SK-N-MC (cell line): Measurements from ENCODE around the gene BEGAIN.
"Not testable (repeated sequence)": the region's sequence is repeated elsewhere in the genome, so short reads cannot be mapped to it uniquely, and the experiment has no call there.

Source experiments
- DNase-seq: peaks from one replicate; pipeline ENCODE4 v3.0.0-alpha.2; 2011; ENCODE audit warnings: low read depth, low spot score
- H3K27ac ChIP-seq: fragments of 200-600 bp; sonication (generic); 2 replicates; pipeline ENCODE4 v1.5.1; 2016; ENCODE audit warnings: mixed run types
- H3K36me3 ChIP-seq: fragments of 200-600 bp; sonication (generic); 2 replicates; pipeline ENCODE4 v1.6.1; 2017; ENCODE audit warnings: antibody characterized with exemption, low read length, mixed read lengths; ENCODE audit not compliant: insufficient read depth
- H3K4me3 ChIP-seq: fragments of 200-600 bp; sonication (generic); 2 replicates; pipeline ENCODE4 v1.5.1; 2016
- H3K9ac ChIP-seq: fragments of 200-600 bp; sonication (generic); 2 replicates; pipeline ENCODE4 v1.8.0; 2017; ENCODE audit warnings: mixed run types, mixed read lengths; ENCODE audit not compliant: insufficient read length
- H3K9me3 ChIP-seq: fragments of 200-600 bp; sonication (generic); 2 replicates; pipeline ENCODE4 v1.6.1; 2017; ENCODE audit warnings: low read depth, mild to moderate bottlenecking, antibody characterized with exemption, low read length, moderate library complexity, mixed read lengths
- EZH2 ChIP-seq: fragments of 200-600 bp; sonication (generic); IDR thresholded peaks from one replicate; pipeline ENCODE4 v1.6.1; 2017; ENCODE audit warnings: antibody characterized with exemption
- FOXP2 ChIP-seq: optimal IDR thresholded peaks from 2 replicates; pipeline ENCODE3; 2011; ENCODE audit warnings: mild to moderate bottlenecking, moderate library complexity; ENCODE audit not compliant: insufficient read depth; ENCODE audit errors: extremely low read length, control extremely low read depth
- POLR2AphosphoS5 ChIP-seq: IDR thresholded peaks from 2 replicates; pipeline ENCODE4 v1.6.1; 2012; ENCODE audit warnings: mild to moderate bottlenecking, low read depth, low read length, borderline replicate concordance

Gene BEGAIN

GRCh38 chr14:100523843-100524169 lies 63.4 kb downstream of the BEGAIN start:
- Histone ChIP-seq H3K36me3 (no peaks in the 10 kb centered on the region), H3K9ac (no peak overlapping the region), H3K9me3 (no peaks in the 10 kb centered on the region), H3K27ac (no peak overlapping the region), H3K4me3 (no peak overlapping the region)
- no peak for TF ChIP-seq EZH2
- no peak for TF ChIP-seq POLR2AphosphoS5
- TF ChIP-seq FOXP2, result no peak
- DNase-seq, result no peak

GRCh38 chr14:100523131-100523842 lies 63.9 kb downstream of the BEGAIN start:
- Histone ChIP-seq H3K9ac (no peak overlapping the region), H3K27ac (no peak overlapping the region)
- DNase-seq, result no peak

GRCh38 chr14:100522616-100523099 lies 64.6 kb downstream of the BEGAIN start:
- TF ChIP-seq EZH2 (no peak), POLR2AphosphoS5 (no peak), FOXP2 (no peak)
- DNase-seq, result no peak
- Histone ChIP-seq H3K9me3 (no peaks in the 10 kb centered on the region), H3K9ac (no peak overlapping the region), H3K4me3 (no peak overlapping the region), H3K36me3 (no peaks in the 10 kb centered on the region), H3K27ac (no peak overlapping the region)

More at GRCh38 chr14:100523131-100523842, 63.9 kb downstream of the BEGAIN start:
- no peaks in the 10 kb centered on the region for H3K9me3 ChIP-seq
- no peak overlapping the region for H3K4me3 ChIP-seq
- H3K36me3 ChIP-seq, result no peaks in the 10 kb centered on the region
- no peak for TF ChIP-seq EZH2
- TF ChIP-seq FOXP2, result no peak
- no peak for TF ChIP-seq POLR2AphosphoS5

- not testable (repeated sequence) for H3K4me3 ChIP-seq, H3K9ac ChIP-seq, H3K9me3 ChIP-seq, H3K36me3 ChIP-seq, DNase-seq, H3K27ac ChIP-seq
These were observed 81.2 kb downstream of the BEGAIN start for GRCh38 chr14:100506053-100506452.

- no peaks in the 10 kb centered on the region for H3K9me3 ChIP-seq
- no peak overlapping the region for H3K27ac ChIP-seq
- H3K4me3 ChIP-seq, result no peak overlapping the region
- H3K9ac ChIP-seq, result no peak overlapping the region
- H3K36me3 ChIP-seq, result no peaks in the 10 kb centered on the region
- no peak for TF ChIP-seq EZH2
- no peak for TF ChIP-seq POLR2AphosphoS5
- no peak for TF ChIP-seq FOXP2
- no peak for DNase-seq
These were observed 82.7 kb downstream of the BEGAIN start for GRCh38 chr14:100504372-100505078.

- DNase-seq, result no peak
- Histone ChIP-seq H3K9me3 (no peaks in the 10 kb centered on the region), H3K36me3 (no peaks in the 10 kb centered on the region), H3K4me3 (no peak overlapping the region), H3K9ac (no peak overlapping the region), H3K27ac (no peak overlapping the region)
- TF ChIP-seq EZH2 (no peak), FOXP2 (no peak), POLR2AphosphoS5 (no peak)
These were observed 84.0 kb downstream of the BEGAIN start for GRCh38 chr14:100503251-100503650.

- H3K9ac ChIP-seq, result no peak overlapping the region
- H3K36me3 ChIP-seq, result no peaks in the 10 kb centered on the region
- TF ChIP-seq FOXP2, result no peak
- no peak for TF ChIP-seq POLR2AphosphoS5
- no peak for TF ChIP-seq EZH2
- no peak overlapping the region for H3K4me3 ChIP-seq
- no peaks in the 10 kb centered on the region for H3K9me3 ChIP-seq
- DNase-seq, result no peak
- no peak overlapping the region for H3K27ac ChIP-seq
These were observed 84.5 kb downstream of the BEGAIN start for GRCh38 chr14:100502622-100503220.

GRCh38 chr14:100500128-100500527 lies 87.1 kb downstream of the BEGAIN start:
- TF ChIP-seq POLR2AphosphoS5, result no peak
- no peak for TF ChIP-seq FOXP2
- TF ChIP-seq EZH2, result no peak
- no peak for DNase-seq
- Histone ChIP-seq H3K27ac (no peak overlapping the region), H3K9ac (no peak overlapping the region), H3K36me3 (no peaks in the 10 kb centered on the region), H3K9me3 (no peaks in the 10 kb centered on the region; the same call in 1 of the 2 replicates), H3K4me3 (no peak overlapping the region)
